Right lobe of liver (tissue), 6 donors: ENCODE data around the gene SGCB. TPM values are rescaled to one million over a fixed set of nuclear protein-coding genes. Genes with fewer than 3 reads are reported as not detected.

Source experiments
- ATAC-seq, 4 donors: fragments of 200-7000 bp; cut with Tn5 transposase; one replicate each; pipeline ENCODE4 v1.9.1; 2020; ENCODE audit warnings: mild to moderate bottlenecking in 4 of 4, moderate library complexity in 4 of 4
- DNase-seq, 3 donors: peaks; one replicate each; pipeline ENCODE4 v3.0.0-alpha.2; 2020
- H3K27ac ChIP-seq, 3 donors: fragments of 200-600 bp; one replicate each; pipeline ENCODE4 v1.8.0; 2022
- H3K27me3 ChIP-seq, 2 donors: fragments of 200-600 bp; one replicate each; pipeline ENCODE4 v1.8.0; 2022
- H3K36me3 ChIP-seq, 4 donors: fragments of 200-600 bp; sonication (generic) in 1 of 4; one replicate each; pipeline versions ENCODE4 v1.5.1 to v1.8.0; 2017 to 2022; ENCODE audit warnings: control low read depth in 1 of 4
- H3K4me1 ChIP-seq, 4 donors: fragments of 200-600 bp; sonication (generic) in 1 of 4; one replicate each; pipeline versions ENCODE4 v1.5.1 to v1.8.0; 2017 to 2022; ENCODE audit warnings: control low read depth in 1 of 4
- H3K4me3 ChIP-seq, 3 donors: fragments of 200-600 bp; one replicate each; pipeline ENCODE4 v1.8.0; 2022
- H3K9me3 ChIP-seq, 4 donors: fragments of 200-600 bp; sonication (generic) in 1 of 4; one replicate each; pipeline versions ENCODE4 v1.5.1 to v1.8.0; 2017 to 2022; ENCODE audit warnings: control low read depth in 1 of 4
- CTCF ChIP-seq, 4 donors: fragments of 200-600 bp in 3 of 4; fragments of 450-650 bp in 1 of 4; IDR thresholded peaks; one replicate each; pipeline versions ENCODE4 v1.5.1 to v1.8.0; 2016 to 2022; ENCODE audit warnings: antibody characterized with exemption in 4 of 4, mild to moderate bottlenecking in 2 of 4
- POLR2A ChIP-seq: fragments of 450-650 bp; IDR thresholded peaks from one replicate; pipeline ENCODE4 v1.6.1; 2017; ENCODE audit warnings: antibody characterized with exemption, mild to moderate bottlenecking
- WGBS: methylation state at CpG from one replicate; pipeline ENCODE4 v1.1.6; 2018; ENCODE audit warnings: low coverage, low lambda C conversion rate; ENCODE audit not compliant: insufficient coverage; ENCODE audit errors: missing lambda C conversion rate; 5-methylcytosine and 5-hydroxymethylcytosine counted together
- intact Hi-C, 2 donors: fragments of 100-400 bp; cut with DNase I; formaldehyde crosslinking; loops; one replicate each; pipeline versions ENCODE4 v1.11.2 to v1.14.1; 2022
- total RNA-seq, 6 experiments: library from RNA; depleted of rRNA in 2 of 6; stranded (reverse); fragments of >200 nt in 2 of 6; fragmentation: NEBNext Ultra II Directional in 3 of 6; extraction: Animal tissue kit (Norgen Biotek cat#: 25700) in 3 of 6; gene quantifications; one replicate each; pipeline versions ENCODE4 v1.1.0 to v1.2.4, GENCODE V29; 2016 to 2023
- donor health status: DM: no; HTN: yes; CAD: no.
- donor health status: DM: no; HTN: no; CAD: no.
- donor health status: DM: no; HTN: no; CAD: no.
- donor health status: DM: no; HTN: yes; CAD: no.
- donor health status: DM: no; HTN: yes; CAD: no.

The SGCB gene
- total RNA-seq, 6 experiments from 2014 or later: 5.7 to 17.3 (median 8.3) TPM

DNA sequence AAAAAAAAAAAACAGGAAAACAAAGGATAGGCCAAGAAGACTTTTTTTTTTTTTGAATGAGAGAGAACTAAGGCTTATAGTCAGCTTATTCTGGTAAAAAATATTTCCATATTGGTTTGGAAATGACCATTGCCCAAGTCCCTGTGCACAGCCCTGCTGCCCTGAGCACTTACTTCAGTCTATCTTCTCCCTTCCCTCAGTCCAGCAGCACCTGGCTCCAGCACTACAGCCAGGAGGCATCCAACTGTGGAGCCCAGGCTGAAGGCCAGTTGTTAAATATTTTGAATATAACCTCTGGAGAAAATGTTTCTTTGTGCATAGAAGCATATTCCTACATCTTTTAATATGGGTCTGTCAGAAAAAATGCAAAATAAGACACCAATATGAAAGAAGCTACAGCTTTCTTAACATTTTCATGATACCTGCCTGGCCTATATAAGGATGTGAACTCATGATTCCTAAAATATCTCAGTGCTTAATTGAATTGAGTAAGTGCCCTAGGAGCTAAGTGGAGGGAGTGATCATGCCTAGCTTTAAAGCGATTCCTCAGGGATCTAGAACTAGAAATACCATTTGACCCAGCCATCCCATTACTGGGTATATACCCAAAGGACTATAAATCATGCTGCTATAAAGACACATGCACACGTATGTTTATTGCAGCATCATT is 32.4 kb downstream of the SGCB start:
- no peak overlapping the region for H3K4me3 ChIP-seq
- H3K4me1 ChIP-seq: no peaks in the 10 kb centered on the region
- no peak overlapping the region for H3K27ac ChIP-seq
- H3K36me3 ChIP-seq: no peaks in the 10 kb centered on the region
- TF ChIP-seq POLR2A: no peak
- TF ChIP-seq CTCF (IDR thresholded peaks at IDR 0.05): no peak
- H3K27me3 ChIP-seq: no peaks in the 10 kb centered on the region
- 100% methylated on average over 1 of the region's 2 CpGs for WGBS
- ATAC-seq (no peak), DNase-seq (no peak)
- intact Hi-C loops: no loop called here
- no peaks in the 10 kb centered on the region for H3K9me3 ChIP-seq

DNA sequence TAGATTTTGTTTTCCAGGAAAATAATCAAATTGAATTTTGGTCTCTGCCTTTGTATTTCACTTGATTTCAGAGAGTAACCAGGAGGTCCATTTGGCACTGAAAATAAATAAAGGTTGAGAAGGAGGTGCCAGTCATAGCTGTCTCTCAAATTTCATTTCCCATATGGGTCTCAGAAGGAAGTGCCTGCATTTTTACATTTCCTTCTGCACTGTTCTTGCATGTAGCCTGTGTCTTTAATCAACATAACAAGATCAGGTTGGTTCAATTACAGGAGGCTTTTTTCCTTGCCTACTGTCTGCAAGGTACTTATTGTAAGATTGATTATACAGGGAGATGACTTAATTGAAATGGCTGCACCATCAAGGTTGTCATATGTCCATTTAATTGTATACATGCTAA is 33.7 kb downstream of the SGCB start:
- H3K4me1 ChIP-seq: peaks cover 0 to 3% (median 0%) of the 10 kb centered on the region in 4 donors
- DNase-seq (no peak), ATAC-seq (no peak)
- no peak for TF ChIP-seq POLR2A
- TF ChIP-seq CTCF (IDR thresholded peaks at IDR 0.05): no peak
- intact Hi-C loops: no loop called here
- no peaks in the 10 kb centered on the region for H3K27me3 ChIP-seq
- H3K4me3 ChIP-seq: no peak overlapping the region
- no peaks in the 10 kb centered on the region for H3K9me3 ChIP-seq
- H3K27ac ChIP-seq: no peak overlapping the region
- no peaks in the 10 kb centered on the region for H3K36me3 ChIP-seq

GRCh38 chr4:52001616-52002015 is 36.5 kb downstream of the SGCB start:
- intact Hi-C loops: no loop called here

GRCh38 chr4:51999250-51999649 is 38.8 kb downstream of the SGCB start:
- Histone ChIP-seq H3K27me3 (no peaks in the 10 kb centered on the region), H3K4me1 (peaks cover 0 to 10% (median 5%) of the 10 kb centered on the region in 4 donors), H3K27ac (no peak overlapping the region), H3K9me3 (no peaks in the 10 kb centered on the region), H3K36me3 (no peaks in the 10 kb centered on the region), H3K4me3 (no peak overlapping the region)
- no peak for DNase-seq
- no peak for TF ChIP-seq POLR2A
- TF ChIP-seq CTCF (IDR thresholded peaks at IDR 0.05): no peak
- intact Hi-C loops: no loop called here
- peak; percentile 60 to 86 (median 72) for ATAC-seq
- 52% methylated on average over 5 of the region's 5 CpGs for WGBS

More at GRCh38 chr4:52001616-52002015, 36.5 kb downstream of the SGCB start:
- Histone ChIP-seq H3K4me3 (no peak overlapping the region), H3K27ac (no peak overlapping the region), H3K36me3 (no peaks in the 10 kb centered on the region), H3K9me3 (no peaks in the 10 kb centered on the region), H3K27me3 (no peaks in the 10 kb centered on the region), H3K4me1 (peaks cover 0 to 10% (median 5%) of the 10 kb centered on the region in 4 donors)
- 89% methylated on average over 1 of the region's 2 CpGs for WGBS
- no peak for TF ChIP-seq POLR2A
- no peak for TF ChIP-seq CTCF (IDR thresholded peaks at IDR 0.05)
- ATAC-seq (peak in 1 of 4 donors; percentile 35), DNase-seq (no peak)

GRCh38 chr4:51998837-51999236 is 39.3 kb downstream of the SGCB start:
- Histone ChIP-seq H3K9me3 (no peaks in the 10 kb centered on the region), H3K27ac (no peak overlapping the region), H3K36me3 (no peaks in the 10 kb centered on the region), H3K27me3 (no peaks in the 10 kb centered on the region), H3K4me1 (peaks cover 0 to 10% (median 5%) of the 10 kb centered on the region in 4 donors), H3K4me3 (no peak overlapping the region)
- DNase-seq (no peak), ATAC-seq (peak in 1 of 4 donors; percentile 36)
- intact Hi-C loops: no loop called here
- no peak for TF ChIP-seq CTCF (IDR thresholded peaks at IDR 0.05)
- TF ChIP-seq POLR2A: no peak
